OCI-LY7 (cell line): Measurements from ENCODE around the gene ATP6V0B. TPM values are rescaled to one million over a fixed set of nuclear protein-coding genes. Genes with fewer than 3 reads are reported as not detected.

Experiments
- BruUV-seq: library from RNA; stranded (reverse); fragments of 400-500 nt; replicated peaks from 2 replicates; lab custom pipeline; 2021; lab: Mats Ljungman, UMichigan
- CTCF ChIA-PET: fragments of 300-600 bp; sonication (Branson Sonifier 250); formaldehyde crosslinking; loops from one replicate; lab custom pipeline; 2022; ENCODE audit warnings: antibody characterized with exemption; ENCODE audit not compliant: unreplicated experiment; lab: Charles Lee
- POLR2A ChIA-PET: fragments of 300-600 bp; sonication (Branson Sonifier 250); formaldehyde crosslinking; loops from one replicate; lab custom pipeline; 2022; ENCODE audit warnings: antibody characterized with exemption; lab: Charles Lee
- DNase-seq: peaks from one replicate; pipeline ENCODE4 v3.0.0-alpha.2; 2015; ENCODE audit warnings: low spot score
- H2AFZ ChIP-seq: fragments of 200-600 bp; sonication (generic), shearing (Covaris generic); 2 replicates; pipeline ENCODE4 v1.6.1; 2014; ENCODE audit warnings: mild to moderate bottlenecking, antibody characterized with exemption, low read length, moderate library complexity
- H3K27ac ChIP-seq: fragments of 200-600 bp; sonication (generic); 2 replicates; pipeline ENCODE4 v1.5.1; 2014; ENCODE audit warnings: mixed run types, low read depth, mild to moderate bottlenecking, moderate library complexity, low read length, inconsistent platforms; ENCODE audit not compliant: poor library complexity, severe bottlenecking
- H3K36me3 ChIP-seq: fragments of 200-600 bp; sonication (generic); 2 replicates; pipeline ENCODE4 v1.6.1; 2014; ENCODE audit warnings: mild to moderate bottlenecking, antibody characterized with exemption, low read length, moderate library complexity, mixed read lengths; ENCODE audit not compliant: insufficient read depth
- H3K4me1 ChIP-seq: fragments of 200-600 bp; sonication (generic); 2 replicates; pipeline ENCODE4 v1.5.1; 2014; ENCODE audit warnings: mild to moderate bottlenecking, low read length; ENCODE audit not compliant: insufficient read depth, poor library complexity, severe bottlenecking
- H3K4me2 ChIP-seq: fragments of 200-600 bp; sonication (generic); 2 replicates; pipeline ENCODE4 v1.6.1; 2014; ENCODE audit warnings: mild to moderate bottlenecking, low read length
- H3K4me3 ChIP-seq: fragments of 200-600 bp; sonication (generic); 2 replicates; pipeline ENCODE4 v1.5.1; 2014; ENCODE audit warnings: mild to moderate bottlenecking, low read depth, low read length; ENCODE audit not compliant: poor library complexity, severe bottlenecking
- H3K79me2 ChIP-seq: fragments of 200-600 bp; sonication (generic); 2 replicates; pipeline ENCODE4 v1.6.1; 2016; ENCODE audit warnings: low read depth, mild to moderate bottlenecking, low read length, moderate library complexity, mixed read lengths; ENCODE audit not compliant: insufficient read depth
- H3K9me2 ChIP-seq: fragments of 200-600 bp; sonication (generic); 2 replicates; pipeline ENCODE4 v1.6.1; 2016; ENCODE audit warnings: mild to moderate bottlenecking, low read length, mixed read lengths; ENCODE audit not compliant: insufficient read depth
- H3K9me3 ChIP-seq: fragments of 200-600 bp; sonication (generic); 2 replicates; pipeline ENCODE4 v1.6.1; 2014; ENCODE audit warnings: mild to moderate bottlenecking, mixed run types, low read length, mixed read lengths
- H4K20me1 ChIP-seq: fragments of 200-600 bp; sonication (generic); 2 replicates; pipeline ENCODE4 v1.6.1; 2014; ENCODE audit warnings: mild to moderate bottlenecking, antibody characterized with exemption, low read length, moderate library complexity, mixed read lengths; ENCODE audit not compliant: insufficient read depth
- EZH2phosphoT487 ChIP-seq: fragments of 200-600 bp; sonication (generic); IDR thresholded peaks from 2 replicates; pipeline ENCODE4 v1.6.1; 2018; ENCODE audit warnings: low read depth, borderline replicate concordance, mild to moderate bottlenecking, mixed run types, antibody characterized with exemption, low read length, moderate library complexity, mixed read lengths
- intact Hi-C: fragments of 100-400 bp; cut with micrococcal nuclease; formaldehyde crosslinking; loops from one replicate; pipeline ENCODE4 v1.10.0; 2022; ENCODE audit not compliant: unreplicated experiment
- total RNA-seq, 2 experiments: library from RNA; depleted of rRNA in 1 of 2; stranded (reverse); fragments of >200 nt in 1 of 2; shearing (Covaris generic) in 1 of 2; gene quantifications; 2 replicates each; pipeline ENCODE4 v1.2.3, GENCODE V29; 2014 to 2022
- TF ChIP-seq, protein P1 (sequence below): fragments of 200-600 bp; sonication (generic); conservative IDR thresholded peaks from 2 replicates; pipeline ENCODE4 v1.5.1; 2014; ENCODE audit warnings: mild to moderate bottlenecking, antibody characterized with exemption, low read length, moderate library complexity, mixed read lengths

Gene ATP6V0B
- total RNA-seq, 2 experiments from 2014 or later: 68.4 to 97.1 TPM

DNA sequence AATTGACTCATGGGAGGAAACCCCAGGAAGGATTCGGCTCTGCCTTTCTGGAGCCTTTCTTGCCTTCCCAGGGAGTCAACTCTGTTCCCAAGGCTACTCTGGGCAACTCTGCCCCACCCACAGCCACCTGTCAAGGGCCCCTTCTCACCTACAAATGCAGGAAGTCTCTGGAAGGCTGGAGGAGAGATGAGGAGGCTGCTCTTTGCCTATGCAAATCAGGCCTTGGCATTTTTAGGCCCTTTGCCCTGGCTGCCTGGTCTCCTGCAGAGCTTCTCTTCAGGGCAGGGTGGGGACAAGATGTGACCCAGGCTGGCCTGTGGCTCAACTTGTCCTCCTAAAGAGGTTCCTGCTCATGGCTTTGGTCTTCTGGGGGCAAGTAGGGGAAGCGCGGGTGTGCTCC lies 51.1 kb downstream of the ATP6V0B start:
- no peaks in the 10 kb centered on the region for H3K9me3 ChIP-seq
- no peaks in the 10 kb centered on the region for H4K20me1 ChIP-seq
- peak overlapping the region; percentile 17 for H3K4me3 ChIP-seq
- H3K79me2 ChIP-seq: no peaks in the 10 kb centered on the region
- peak overlapping the region; percentile 41; the same call in 1 of the 2 replicates for H2AFZ ChIP-seq
- no peaks in the 10 kb centered on the region for H3K36me3 ChIP-seq
- CTCF ChIA-PET: interaction anchor here (0.8 kb wide), 1 partner anchor 10 kb away, joined by 3 read pairs; no protein-coding TSS in a partner anchor
- TF ChIP-seq EZH2phosphoT487: no peak
- TF ChIP-seq, protein P1, sequence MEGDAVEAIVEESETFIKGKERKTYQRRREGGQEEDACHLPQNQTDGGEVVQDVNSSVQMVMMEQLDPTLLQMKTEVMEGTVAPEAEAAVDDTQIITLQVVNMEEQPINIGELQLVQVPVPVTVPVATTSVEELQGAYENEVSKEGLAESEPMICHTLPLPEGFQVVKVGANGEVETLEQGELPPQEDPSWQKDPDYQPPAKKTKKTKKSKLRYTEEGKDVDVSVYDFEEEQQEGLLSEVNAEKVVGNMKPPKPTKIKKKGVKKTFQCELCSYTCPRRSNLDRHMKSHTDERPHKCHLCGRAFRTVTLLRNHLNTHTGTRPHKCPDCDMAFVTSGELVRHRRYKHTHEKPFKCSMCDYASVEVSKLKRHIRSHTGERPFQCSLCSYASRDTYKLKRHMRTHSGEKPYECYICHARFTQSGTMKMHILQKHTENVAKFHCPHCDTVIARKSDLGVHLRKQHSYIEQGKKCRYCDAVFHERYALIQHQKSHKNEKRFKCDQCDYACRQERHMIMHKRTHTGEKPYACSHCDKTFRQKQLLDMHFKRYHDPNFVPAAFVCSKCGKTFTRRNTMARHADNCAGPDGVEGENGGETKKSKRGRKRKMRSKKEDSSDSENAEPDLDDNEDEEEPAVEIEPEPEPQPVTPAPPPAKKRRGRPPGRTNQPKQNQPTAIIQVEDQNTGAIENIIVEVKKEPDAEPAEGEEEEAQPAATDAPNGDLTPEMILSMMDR: no peak
- DNase-seq: peak; percentile 57
- no TSS peak for BruUV-seq
- peak overlapping the region; percentile 69 for H3K4me2 ChIP-seq
- POLR2A ChIA-PET: interaction anchor here (0.7 kb wide), 2 partner anchors 14 to 326 kb away, joined by 6 read pairs; no protein-coding TSS in a partner anchor
- peak overlapping the region; percentile 39 for H3K27ac ChIP-seq
- peaks cover 44% of the 10 kb centered on the region for H3K4me1 ChIP-seq
- intact Hi-C loops: no loop called here
- H3K9me2 ChIP-seq: no peaks in the 10 kb centered on the region

DNA sequence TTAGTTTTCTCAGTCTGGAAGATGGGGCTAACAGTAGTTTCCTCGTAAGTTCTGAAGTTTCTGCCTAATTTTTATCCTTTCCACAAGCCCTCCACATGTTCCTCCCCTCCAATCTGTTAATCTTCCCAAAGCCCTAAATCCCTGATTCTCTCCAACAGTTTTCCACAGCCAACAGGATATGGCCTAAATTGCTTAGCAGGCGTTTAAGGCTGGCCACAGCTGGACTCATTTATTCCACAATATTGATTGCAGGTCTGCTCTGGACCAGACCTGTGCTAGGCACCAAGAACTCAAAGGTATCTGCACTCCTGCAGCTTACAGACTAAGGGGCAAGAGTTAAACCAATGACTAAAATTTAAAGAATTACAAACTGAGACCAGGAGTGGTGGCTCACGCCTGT lies 52.6 kb downstream of the ATP6V0B start:
- no peaks in the 10 kb centered on the region for H3K36me3 ChIP-seq
- no TSS peak for BruUV-seq
- no peaks in the 10 kb centered on the region for H3K9me3 ChIP-seq
- intact Hi-C loops: no loop called here
- H3K4me1 ChIP-seq: peaks cover 55% of the 10 kb centered on the region
- TF ChIP-seq, protein P1: no peak
- TF ChIP-seq EZH2phosphoT487: no peak
- no peak overlapping the region for H3K4me2 ChIP-seq
- H2AFZ ChIP-seq: no peak overlapping the region
- no peaks in the 10 kb centered on the region for H4K20me1 ChIP-seq
- ChIA-PET POLR2A (no interaction called here), CTCF (no interaction called here)
- no peaks in the 10 kb centered on the region for H3K79me2 ChIP-seq
- no peak overlapping the region for H3K4me3 ChIP-seq
- no peak overlapping the region for H3K27ac ChIP-seq
- H3K9me2 ChIP-seq: no peaks in the 10 kb centered on the region
- DNase-seq: no peak

Other genes with a start within 250 kb of the ATP6V0B start
- gene ARTN, start 41.2 kb upstream of the ATP6V0B start, total RNA-seq (2014; rRNA removed; shearing (Covaris generic)): 0.44 TPM in 1 of 2 replicates, not detected in the other
- gene ARTN, start 41.2 kb upstream of the ATP6V0B start, total RNA-seq (2022): 1.2 and 1.8 TPM in 2 replicates
- 13.1 and 17.8 TPM in 2 replicates for gene IPO13, start 28.0 kb upstream of the ATP6V0B start, total RNA-seq (2014; rRNA removed; shearing (Covaris generic))
- gene IPO13, start 28.0 kb upstream of the ATP6V0B start, total RNA-seq (2022): 24.1 and 26.5 TPM in 2 replicates
- gene DPH2, start 5.0 kb upstream of the ATP6V0B start, total RNA-seq (2014; rRNA removed; shearing (Covaris generic)): 42.1 and 45.6 TPM in 2 replicates
- gene DPH2, start 5.0 kb upstream of the ATP6V0B start, total RNA-seq (2022): 21.6 and 28.6 TPM in 2 replicates
- 1.4 and 1.9 TPM in 2 replicates for gene B4GALT2, start 4.2 kb downstream of the ATP6V0B start, total RNA-seq (2014; rRNA removed; shearing (Covaris generic))
- 0.57 and 0.65 TPM in 2 replicates for gene B4GALT2, start 4.2 kb downstream of the ATP6V0B start, total RNA-seq (2022)
- 1.9 and 8.9 TPM in 2 replicates for gene CCDC24, start 16.6 kb downstream of the ATP6V0B start, total RNA-seq (2014; rRNA removed; shearing (Covaris generic))
- gene CCDC24, start 16.6 kb downstream of the ATP6V0B start, total RNA-seq (2022): 4.6 and 9.2 TPM in 2 replicates
- gene SLC6A9, start 56.5 kb downstream of the ATP6V0B start, total RNA-seq (2014; rRNA removed; shearing (Covaris generic)): 7.0 and 8.2 TPM in 2 replicates
- gene SLC6A9, start 56.5 kb downstream of the ATP6V0B start, total RNA-seq (2022): 21.8 and 22.4 TPM in 2 replicates
- not detected in 2 replicates for gene KLF17, start 143.9 kb downstream of the ATP6V0B start, total RNA-seq (2014; rRNA removed; shearing (Covaris generic))
- not detected in 2 replicates for gene KLF17, start 143.9 kb downstream of the ATP6V0B start, total RNA-seq (2022)
- not detected in 2 replicates for gene KLF18, start 166.7 kb downstream of the ATP6V0B start, total RNA-seq (2014; rRNA removed; shearing (Covaris generic))
- gene KLF18, start 166.7 kb downstream of the ATP6V0B start, total RNA-seq (2022): not detected in 2 replicates
- 35.4 and 56.8 TPM in 2 replicates for gene DMAP1, start 238.5 kb downstream of the ATP6V0B start, total RNA-seq (2014; rRNA removed; shearing (Covaris generic))
- gene DMAP1, start 238.5 kb downstream of the ATP6V0B start, total RNA-seq (2022): 53.0 and 55.9 TPM in 2 replicates